ENCODE measurements around the gene GIMAP6.
"Not testable (repeated sequence)": the region's sequence is repeated elsewhere in the genome, so short reads cannot be mapped to it uniquely, and the experiment has no call there.

GIMAP6 gene

GRCh38 chr7:150580638-150581394 lies 51.4 kb downstream of the GIMAP6 start:
- DNase-seq (ENCODE audit: low read depth in 2 of 2) = no peak
- H3K4me3 ChIP-seq (replicated peaks in 1 of 2; ENCODE audit: low read depth in 2 of 2, low read length in 2 of 2) = no peak overlapping the region
- TF ChIP-seq, protein P1, sequence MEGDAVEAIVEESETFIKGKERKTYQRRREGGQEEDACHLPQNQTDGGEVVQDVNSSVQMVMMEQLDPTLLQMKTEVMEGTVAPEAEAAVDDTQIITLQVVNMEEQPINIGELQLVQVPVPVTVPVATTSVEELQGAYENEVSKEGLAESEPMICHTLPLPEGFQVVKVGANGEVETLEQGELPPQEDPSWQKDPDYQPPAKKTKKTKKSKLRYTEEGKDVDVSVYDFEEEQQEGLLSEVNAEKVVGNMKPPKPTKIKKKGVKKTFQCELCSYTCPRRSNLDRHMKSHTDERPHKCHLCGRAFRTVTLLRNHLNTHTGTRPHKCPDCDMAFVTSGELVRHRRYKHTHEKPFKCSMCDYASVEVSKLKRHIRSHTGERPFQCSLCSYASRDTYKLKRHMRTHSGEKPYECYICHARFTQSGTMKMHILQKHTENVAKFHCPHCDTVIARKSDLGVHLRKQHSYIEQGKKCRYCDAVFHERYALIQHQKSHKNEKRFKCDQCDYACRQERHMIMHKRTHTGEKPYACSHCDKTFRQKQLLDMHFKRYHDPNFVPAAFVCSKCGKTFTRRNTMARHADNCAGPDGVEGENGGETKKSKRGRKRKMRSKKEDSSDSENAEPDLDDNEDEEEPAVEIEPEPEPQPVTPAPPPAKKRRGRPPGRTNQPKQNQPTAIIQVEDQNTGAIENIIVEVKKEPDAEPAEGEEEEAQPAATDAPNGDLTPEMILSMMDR (IDR thresholded peaks at IDR 0.05; ENCODE audit: low read depth, low read length) = no peak

DNA sequence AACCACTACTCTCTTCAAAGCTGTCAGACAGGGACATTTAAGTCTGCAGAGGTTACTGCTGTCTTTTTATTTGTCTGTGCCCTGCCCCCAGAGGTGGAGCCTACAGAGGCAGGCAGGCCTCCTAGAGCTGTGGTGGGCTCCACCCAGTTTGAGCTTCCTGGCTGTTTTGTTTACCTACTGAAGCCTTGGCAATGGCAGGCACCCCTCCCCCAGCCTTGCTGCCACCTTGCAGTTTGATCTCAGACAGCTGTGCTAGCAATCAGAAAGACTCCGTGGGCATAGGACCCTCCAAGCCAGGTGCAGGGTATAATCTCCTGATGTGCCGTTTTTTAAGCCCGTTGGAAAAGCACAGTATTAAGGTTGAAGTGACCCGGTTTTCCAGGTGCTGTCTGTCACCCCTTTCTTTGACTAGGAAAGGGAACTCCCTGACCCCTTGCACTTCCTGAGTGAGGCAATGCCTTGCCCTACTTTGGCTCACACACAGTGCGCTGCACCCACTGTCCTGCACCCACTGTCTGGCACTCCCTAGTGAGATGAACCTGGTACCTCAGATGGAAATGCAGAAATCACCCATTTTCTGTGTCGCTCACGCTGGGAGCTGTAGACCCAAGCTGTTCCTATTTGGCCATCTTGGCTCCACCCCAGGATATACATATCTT lies 52.1 kb downstream of the GIMAP6 start:
- H3K4me3 ChIP-seq (replicated peaks in 1 of 2; ENCODE audit: low read depth in 2 of 2, low read length in 2 of 2); DNase-seq (ENCODE audit: low read depth in 2 of 2): not testable (repeated sequence)
